Stimulated activated CD4-positive, alpha-beta T cell treated with anti-CD3 and anti-CD28 coated beads, Interleukin-12 subunit alpha, Interleukin-12 subunit beta, amount 100 ng/mL, for 24 hours (primary cell): ENCODE results near the gene PRRT4.

Experiments
- DNase-seq, 2 experiments: peaks; one replicate each; pipeline ENCODE4 v3.0.0-alpha.2; 2020; ENCODE audit warnings: low read depth in 2 of 2

PRRT4 gene

DNA sequence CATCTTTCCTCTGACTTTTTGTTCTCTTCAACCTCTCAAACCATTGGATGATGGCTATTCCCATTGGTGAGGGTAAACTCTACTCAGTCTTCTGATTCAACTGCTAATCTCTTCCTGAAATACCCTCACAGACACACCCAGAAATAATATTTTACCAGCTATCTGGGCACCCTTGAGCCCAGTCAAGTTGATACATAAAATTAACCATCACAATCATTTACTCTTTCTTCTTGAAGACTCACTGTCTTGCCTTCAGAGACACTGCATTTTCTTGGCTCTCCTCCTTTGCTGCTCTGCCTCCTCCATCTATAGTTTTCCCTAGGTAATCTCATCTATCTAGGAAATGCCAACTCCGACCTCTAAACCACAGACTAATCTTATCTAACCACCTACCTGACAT is 12.6 kb upstream of the PRRT4 start:
- no peak for DNase-seq

DNA sequence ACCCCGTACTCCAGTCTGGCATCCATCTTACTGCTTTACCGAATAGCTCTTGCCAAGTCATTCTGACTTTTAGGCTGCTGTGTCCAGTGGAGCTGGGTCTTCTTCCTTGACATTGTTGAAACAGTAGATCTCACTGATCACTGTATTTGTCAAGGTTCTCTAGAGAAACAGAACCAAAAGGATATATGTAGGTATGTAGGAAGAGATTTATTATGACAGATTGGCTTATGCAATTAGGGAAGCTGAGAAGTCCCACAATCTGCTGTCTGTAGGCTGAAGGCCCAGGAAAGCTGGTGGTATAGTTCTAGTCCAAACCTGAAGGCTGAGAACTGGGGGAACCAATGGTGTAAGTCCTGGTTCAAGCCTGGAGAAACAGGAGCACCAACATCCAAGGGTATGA is 12.1 kb upstream of the PRRT4 start:
- DNase-seq = no peak

DNA sequence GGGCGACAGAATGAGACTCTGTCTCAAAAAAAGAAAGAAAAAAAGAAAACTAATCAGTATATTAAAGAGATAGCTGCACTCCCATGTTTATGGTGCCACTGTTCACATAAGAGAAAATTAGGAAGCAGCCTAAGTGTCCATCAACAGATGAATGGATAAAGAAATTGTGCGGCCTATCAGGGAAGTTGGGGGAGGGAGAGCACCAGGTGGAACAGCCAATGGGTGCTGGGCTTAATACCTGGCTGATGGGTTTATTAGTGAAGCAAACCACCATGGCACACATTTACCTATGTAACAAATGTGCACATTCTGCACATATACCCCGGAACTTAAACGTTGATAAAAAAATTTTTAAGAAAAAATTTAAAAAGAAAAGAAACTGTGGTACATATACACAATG is 9.0 kb upstream of the PRRT4 start:
- DNase-seq = no peak

DNA sequence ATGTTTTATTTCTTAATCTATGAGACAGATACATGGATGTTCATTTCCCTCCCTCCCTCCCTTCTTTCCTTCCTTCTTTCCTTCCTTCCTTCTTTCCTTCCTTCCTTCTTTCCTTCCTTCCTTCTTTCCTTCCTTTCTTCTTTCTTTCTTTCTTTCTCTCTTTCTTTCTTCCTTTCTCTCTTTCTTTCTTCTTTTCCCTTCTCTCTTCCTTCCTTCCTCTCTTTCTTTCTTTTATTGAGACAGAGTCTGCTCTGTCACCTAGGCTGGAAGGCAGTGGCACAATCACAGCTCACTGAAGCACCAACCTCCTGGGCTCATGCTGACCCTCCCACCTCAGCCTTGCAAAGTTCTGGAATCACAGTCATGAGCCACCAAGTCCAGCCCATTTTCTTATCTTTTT is 5.5 kb upstream of the PRRT4 start:
- no peak for DNase-seq

DNA sequence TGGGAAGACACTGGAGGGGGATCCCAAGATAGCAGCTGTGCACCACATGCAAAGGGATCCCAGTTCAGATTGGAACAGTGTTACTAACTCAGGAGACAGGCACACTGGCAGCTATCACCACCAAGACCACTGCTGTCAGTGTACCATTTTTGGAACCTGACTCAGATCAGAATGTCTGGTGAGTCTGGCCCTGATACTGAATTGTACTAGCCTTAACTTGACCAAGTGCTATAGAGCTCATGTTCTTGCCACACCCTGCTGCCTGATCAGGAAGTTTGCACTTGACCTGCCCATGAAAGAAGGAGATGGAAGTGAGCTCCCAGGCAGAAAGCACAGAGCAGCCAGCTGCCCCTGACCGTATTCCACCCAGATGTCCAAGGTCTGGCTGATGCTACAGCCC is 4.8 kb upstream of the PRRT4 start:
- DNase-seq = no peak

DNA sequence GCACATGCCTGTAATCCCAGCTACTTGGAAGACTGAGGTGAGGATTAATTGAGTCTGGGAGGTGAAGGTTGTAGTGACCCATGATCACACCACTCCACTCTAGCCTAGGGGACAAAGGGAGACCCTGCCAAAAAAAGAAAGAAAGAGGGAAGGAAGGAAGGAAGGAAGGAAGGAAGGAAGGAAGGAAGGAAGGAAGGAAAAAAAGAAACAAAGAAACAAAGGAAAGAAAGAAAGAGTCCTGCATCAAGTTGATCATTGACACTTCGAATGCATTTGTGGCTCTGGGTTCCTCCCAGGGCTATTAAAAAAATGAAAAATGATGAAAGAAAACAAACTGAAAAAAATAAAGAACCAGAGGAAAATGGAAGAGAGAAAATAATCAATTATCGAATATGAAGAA is 3.9 kb upstream of the PRRT4 start:
- no peak for DNase-seq

DNA sequence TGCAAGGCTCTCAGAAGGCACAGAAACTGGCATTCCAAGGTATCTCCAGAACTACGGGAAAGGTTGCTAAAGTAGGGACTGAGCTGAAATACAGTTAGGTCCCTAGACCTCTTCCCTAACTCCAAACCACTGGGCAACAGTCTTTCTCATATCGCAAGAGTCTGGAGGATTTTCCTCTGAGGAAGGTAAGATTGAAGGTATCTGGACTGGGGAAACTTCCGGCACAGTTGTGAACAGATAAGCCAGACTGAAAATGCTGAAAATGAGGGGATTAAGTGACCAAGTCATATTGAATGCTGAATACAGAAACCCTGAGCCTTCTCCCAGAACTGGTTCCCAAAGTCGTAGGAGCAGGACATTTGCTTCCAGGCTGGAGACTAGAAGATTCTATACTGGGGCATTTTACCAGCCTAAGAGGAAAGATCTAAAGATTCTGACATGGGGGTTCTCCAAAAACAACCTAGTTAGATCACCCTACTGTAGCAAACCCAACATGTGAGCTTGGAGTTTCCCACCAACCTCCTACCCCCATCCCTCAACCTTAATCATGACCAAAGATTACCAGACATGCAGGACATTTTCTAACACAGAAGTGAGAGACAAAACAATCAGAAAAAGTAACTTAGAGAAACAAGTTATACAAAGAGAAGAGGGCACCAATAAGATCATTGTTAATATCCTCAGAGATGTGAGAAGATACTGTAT is 2.8 kb upstream of the PRRT4 start:
- no peak for DNase-seq

DNA sequence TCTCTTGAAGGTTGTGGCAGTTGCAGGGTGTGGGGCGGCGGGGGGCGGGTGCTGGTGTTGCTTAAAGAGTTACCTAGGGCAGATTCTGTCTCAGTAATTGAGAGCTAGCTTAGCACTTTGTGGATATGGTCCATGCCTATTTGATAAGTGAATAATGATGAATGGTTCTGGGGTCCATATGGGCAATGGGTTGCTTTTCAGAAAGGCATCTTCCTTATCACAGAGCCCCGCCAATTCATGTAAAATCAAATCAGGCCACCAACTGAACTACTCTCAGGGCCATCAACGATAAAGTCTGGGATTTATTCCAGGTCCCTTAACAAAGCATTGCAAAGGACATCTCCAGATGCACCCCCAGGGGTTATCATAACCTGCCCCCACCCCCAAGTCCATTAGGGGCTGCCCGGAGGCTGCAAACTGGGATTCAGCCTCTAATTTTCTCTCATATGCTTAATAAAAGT is 1.8 kb upstream of the PRRT4 start:
- DNase-seq = no peak

DNA sequence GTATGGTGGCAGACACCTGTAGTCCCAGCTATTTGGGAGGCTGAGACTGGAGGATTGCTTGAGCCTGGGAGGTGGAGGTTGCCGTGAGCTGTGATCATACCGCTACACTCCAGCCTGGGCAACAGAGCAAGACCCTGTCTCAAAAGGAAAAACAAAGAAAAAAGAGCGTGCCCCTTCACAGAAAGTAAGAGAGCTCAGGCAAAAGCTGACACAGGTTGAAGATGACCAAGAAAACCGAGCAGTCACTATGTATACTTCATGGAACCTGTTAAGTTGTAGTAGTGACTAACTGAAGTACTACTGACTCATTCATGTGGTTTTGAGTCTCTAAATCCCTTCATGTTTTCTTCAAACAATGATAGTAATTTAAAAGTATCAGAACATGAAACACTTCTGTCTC is 1.2 kb upstream of the PRRT4 start:
- DNase-seq = no peak

DNA sequence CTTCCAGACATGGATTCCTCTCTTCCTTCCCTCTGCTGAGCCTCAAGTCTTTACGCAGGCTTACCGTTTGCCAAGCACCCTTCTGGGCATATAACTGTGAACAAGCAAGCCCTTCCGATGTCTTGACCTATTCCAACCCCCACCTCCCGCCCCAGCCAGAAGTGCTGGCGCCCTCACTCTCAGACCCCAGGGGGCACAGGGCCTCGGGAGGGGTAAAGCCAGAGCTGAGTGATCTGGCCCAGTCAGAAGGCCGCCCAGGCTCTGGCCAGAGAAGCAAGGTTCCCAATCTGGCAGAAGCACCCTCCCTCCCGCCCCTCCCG is 1.2 kb downstream of the PRRT4 start:
- no peak for DNase-seq

DNA sequence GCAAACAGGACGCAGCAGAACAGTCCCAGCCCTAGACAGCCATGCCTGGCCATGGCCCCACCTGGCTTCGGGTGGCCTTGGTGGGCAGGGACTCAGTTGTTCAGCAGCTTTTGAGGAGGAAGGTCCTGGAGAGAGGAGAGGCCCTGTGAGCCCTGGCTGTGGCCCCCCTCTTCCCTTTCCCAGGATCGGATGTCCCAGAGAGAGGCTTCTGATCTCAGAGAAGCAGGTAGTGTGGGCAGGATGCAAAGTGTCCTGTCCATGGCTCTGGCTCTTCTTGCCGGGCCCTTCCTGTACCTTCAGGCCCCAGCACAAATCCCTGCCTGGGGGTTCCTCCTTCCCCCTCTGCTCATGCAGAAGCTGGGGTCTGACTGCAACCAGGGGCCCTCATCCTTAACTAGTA is 1.6 kb downstream of the PRRT4 start:
- no peak for DNase-seq

DNA sequence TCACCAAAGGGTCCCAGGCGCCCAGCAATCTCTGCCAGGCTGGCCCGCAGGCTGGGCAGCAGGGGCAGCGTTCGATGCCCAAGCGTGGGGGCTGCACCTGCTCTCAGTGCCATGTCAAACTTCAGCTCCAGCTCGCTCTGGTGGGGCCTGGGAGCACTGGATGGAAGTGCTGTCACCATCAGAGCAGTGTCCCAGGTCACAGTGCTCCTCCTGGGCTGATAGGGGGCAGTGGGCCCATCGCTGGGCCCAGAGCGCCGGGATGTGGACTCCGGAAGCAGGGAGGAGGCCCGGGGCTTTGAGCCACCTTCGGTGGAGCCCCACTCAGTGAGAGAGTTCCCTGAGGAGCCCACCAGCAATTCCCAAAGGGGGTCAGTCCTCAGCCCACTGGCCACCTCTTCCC is 2.2 kb downstream of the PRRT4 start:
- no peak for DNase-seq

DNA sequence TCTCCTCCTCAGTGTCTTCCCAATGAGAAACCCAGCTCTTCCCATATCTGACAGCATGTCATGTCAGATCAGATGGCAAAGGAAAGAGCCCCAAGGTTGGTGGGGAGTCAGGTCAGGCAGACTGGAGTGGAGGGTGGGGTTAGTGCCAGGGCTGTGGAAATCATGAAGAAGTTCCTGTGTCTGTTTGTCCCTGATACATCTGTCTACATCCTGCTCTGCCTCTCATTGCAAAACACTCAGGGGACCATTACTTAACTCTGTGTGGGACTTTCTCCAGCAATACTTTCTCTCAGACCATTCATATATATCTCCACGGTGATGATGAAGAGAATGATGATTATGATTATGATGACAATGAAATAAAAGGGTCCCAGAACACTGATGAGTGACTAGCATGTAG is 3.3 kb downstream of the PRRT4 start:
- no peak for DNase-seq

DNA sequence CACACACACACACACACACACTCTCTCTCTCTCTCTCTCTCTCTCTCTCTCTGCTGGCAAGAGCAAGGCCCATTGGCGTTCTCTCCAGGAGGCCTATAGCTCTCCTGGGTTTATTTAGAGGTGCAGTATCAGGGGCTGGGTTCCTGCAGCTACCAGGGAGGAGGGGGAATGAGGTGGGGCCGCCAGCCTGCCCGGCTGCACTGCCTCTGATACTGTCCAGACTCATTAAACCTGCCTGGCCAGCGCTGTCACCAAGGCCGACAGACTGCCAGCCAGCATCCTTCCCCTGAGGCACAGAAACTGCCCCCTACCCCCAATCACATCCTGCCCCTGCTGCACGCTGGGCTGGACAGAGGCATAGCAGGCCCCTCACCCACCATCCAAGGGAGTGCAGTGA is 4.3 kb downstream of the PRRT4 start:
- DNase-seq = no peak

DNA sequence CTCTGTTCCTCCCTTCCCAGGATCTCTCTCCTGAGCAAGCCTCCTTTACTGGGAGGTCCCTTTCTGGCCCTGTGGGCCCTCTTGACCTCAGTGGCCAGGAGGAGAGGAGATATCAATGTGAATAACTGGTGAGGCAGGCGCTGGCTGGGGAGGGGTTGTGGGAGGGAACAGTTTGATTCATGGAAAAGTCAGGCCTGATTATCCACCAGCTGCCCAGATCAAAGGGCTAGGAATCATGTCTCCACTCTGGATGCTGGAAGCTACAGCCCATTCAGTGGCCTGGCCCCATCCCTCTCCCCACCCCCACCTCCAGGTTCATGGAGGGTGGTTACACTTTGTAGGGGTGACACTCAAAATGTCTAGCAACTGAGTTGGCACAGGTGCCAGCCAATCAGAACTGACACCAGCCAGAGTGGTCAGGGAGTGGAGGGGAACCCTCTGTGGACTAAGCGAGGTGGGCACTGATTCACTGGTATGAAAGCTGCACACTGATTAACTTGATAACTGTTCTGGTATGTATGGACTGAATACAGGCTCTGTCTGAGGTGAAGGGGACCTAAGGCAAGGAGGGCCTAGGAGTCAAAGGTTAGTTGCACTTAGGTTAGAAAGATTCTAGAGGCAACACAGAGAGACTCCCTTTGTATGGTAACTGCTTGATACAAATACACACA is 4.8 kb downstream of the PRRT4 start:
- DNase-seq = no peak

DNA sequence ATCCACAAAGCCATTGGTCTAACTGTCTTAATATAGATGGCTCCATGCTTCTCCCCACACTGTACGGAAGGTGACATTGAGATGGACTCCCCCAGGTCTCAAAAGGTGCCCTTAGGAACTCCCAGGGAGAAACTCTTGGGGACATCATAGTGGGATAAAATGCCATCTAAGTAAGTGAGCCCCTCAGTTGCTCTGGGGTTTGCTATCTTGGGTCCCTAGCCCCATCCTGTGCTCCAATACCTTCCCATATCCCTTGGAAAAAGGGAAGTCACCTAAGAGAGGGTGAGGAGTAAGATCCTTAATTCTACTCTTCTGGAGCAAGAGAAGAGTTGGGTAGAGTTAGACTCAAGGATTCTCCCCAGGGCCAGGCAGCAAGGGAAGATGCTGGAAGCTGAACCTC is 7.9 kb downstream of the PRRT4 start:
- DNase-seq = no peak

DNA sequence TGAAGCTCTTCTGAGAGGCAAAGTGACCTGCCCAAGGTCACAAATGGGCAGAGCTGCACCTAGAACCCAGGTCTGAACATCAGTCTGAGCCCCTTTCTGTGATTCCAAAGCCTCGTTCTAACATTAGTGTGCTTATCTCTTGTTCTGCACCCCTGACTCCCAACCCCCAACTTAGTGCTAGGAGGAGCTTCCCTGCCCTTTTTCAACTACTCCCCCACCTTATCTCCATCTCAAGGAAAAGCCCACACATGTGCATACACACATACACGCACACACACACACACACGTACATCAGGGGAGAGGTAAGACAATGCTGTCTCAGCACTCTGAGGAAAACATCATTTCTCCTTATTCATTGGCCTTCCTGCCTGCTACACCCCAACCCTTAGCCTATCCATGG is 8.3 kb downstream of the PRRT4 start:
- DNase-seq = no peak

DNA sequence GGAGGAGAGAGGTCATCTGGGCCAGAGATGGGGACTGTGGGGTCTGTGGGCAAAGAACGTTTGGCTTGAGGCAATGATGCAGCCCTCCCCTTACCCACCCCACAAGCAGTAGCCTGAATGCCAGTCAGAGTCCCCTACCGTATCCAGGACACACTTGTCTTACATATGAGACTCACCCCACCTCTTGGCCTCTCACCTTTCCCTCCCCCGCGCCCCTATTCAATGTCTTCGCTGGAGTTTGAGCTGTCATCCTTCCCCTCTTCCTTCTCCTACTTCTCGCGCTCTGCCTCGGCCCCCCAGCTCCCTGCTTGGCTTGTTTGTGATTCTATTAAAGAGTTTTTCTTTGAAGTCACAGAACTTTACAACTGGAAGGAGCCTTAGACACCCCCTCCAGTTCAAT is 8.9 kb downstream of the PRRT4 start:
- no peak for DNase-seq

DNA sequence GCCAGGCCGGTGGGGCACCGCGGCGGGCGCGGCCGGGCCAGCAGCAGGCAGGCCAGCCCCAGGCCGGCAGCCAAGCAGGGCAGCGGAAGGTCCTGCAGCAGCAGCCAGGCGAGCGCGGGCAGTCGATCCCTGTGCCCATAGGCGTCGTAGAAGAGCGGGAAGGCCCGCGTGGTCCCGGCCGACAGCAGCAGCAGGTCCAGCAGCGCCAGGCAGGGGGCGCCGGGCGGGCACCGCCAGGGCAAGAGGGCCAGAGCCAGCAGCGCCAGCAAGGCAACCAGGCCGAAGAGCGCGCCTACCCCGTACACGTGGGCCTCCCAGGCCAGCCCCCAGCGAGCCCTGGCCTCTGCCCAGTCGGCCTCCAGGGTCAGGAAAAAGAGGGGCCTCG is 9.3 kb downstream of the PRRT4 start:
- no peak for DNase-seq

DNA sequence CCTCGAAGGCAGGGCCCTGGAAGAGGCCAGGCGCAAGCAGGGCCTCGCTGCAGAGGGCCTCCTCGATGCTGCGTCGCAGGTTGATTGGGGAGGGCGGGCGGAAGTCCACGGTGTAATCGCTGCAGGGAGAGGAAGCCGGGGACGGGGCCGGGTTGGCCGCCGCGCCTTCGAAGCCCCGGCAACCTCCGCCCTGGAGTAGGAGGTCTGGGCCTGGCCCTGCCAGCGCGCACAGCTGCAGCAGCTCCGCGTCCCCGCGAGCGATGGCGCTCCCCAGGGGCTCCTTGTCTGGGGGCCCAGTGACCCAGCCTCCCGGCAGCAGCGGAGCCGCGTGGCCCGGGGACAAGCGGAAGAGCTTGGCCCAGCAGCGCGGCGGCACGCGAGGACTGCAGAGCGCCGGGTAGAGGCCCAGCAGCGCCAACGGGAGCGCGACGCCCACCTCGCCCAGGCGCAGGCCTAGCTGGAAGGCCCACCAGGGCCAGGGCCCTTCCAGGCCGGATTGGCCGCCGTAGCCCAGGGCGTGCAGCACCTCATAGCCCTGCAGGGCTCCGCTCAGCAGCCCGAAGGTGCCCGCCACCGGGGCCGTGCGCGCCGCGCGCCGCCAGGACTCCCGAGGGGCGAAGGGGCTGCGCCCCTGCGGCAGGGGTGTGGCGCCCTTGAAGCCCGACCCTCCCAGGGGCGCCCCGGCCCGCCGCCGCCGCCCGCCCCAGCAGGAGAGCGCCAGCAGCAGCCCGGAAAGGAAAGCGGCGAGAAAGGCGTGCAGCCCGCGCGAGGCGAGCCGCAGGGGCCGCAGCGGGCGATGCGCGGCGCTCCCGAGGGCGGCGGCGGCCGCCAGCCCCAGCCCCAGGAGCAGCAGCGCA is 10.0 kb downstream of the PRRT4 start:
- DNase-seq = no peak

DNA sequence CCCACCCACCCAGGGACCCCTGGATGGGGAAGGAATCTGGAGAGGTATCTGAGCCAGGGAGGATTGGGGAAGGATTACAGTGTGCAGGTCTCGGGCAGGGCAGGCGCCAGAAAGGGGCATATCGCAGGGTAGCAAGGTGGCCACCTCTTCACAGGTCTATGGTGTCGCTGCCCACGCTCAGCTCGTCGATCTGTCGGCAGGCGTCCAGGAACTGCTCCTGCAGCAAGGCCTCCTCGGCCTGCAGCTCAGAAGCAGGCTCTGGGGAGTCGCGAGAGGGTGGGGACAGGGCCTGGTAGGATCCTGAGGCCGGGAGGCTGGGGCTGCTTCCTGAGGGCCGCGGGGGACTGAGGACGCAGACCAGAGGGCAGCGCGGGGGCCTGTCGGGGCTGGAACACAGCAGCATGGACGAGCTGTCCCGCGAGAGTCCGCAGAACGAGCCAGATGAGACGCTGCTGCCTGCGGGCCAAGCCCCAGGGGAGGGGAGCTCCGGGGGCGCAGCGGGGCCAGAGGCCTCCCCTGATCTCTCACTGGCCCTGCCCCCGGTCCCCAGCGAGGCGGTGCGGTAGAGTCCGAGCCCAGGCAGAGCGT is 10.7 kb downstream of the PRRT4 start:
- DNase-seq = no peak

DNA sequence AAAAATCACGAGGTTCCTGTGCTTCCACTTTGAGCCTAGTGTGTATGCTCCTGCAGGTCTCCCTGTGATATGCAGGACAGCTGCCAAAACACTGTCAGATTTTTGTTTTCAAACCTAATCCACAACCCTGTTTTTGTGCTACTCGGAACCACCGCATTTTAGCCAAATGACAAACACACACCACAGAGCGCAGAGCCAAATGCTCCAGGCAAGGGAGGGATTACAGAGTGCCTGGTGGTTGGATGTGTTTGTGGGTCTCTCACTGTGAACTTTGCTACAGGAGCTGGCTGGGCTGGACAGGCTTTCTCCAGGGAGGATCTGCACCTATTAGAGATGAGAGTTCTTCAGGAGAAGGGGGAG is 12.0 kb downstream of the PRRT4 start:
- no peak for DNase-seq

DNA sequence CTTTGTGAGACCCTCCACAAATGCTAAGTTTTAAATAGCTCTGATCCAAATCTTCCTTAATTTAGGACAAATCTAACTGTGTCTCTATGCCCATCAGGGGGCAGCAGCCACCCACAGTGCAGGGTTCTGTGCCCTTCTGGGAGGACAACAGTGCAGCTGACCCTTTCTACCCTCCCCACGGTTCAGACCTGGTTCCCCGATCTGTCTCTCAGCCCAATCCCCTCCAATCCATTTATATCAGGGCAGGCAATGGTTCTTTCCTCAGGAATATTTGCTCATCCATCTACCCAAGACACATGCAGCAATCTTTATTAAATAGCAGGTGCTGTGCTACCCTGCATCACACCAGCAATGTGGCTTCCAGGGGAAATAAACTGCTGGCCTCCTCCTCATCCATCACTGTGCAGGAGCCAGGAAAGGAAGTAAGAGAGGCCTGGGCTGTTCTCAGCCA is 13.8 kb downstream of the PRRT4 start:
- peak; percentile 32 to 43 for DNase-seq
